GM12878 (cell line): ENCODE measurements around the gene SNX30. TPM values are rescaled to one million over a fixed set of nuclear protein-coding genes. Genes with fewer than 3 reads are reported as not detected.

ENCODE experiments used
- ATAC-seq: fragments of 200-7000 bp; cut with Tn5 transposase; 3 replicates; pipeline ENCODE4 v1.9.1; 2020; ENCODE audit warnings: mild to moderate bottlenecking, moderate library complexity
- BruUV-seq: library from RNA; stranded (reverse); fragments of 400-500 nt; replicated peaks from 2 replicates; lab custom pipeline; 2021; lab: Mats Ljungman, UMichigan
- CTCF ChIA-PET: fragments of 300-600 bp; sonication (Branson Sonifier 250); formaldehyde crosslinking; extraction: SDS; loops from one replicate; lab custom pipeline; 2021; ENCODE audit warnings: inconsistent platforms; lab: Yijun Ruan, JAX
- POLR2A ChIA-PET: fragments of 350-600 bp; formaldehyde crosslinking; extraction: SDS; loops from one replicate; lab custom pipeline; 2021; ENCODE audit warnings: inconsistent platforms; lab: Charles Lee
- RAD21 ChIA-PET: fragments of 300-600 bp; sonication (Branson Sonifier 250); formaldehyde crosslinking; loops from one replicate; lab custom pipeline; 2023; ENCODE audit warnings: antibody characterized with exemption; ENCODE audit not compliant: unreplicated experiment; lab: Charles Lee
- SMC1A ChIA-PET: fragments of 300-600 bp; sonication (Branson Sonifier 250); formaldehyde crosslinking; loops from one replicate; lab custom pipeline; 2023; ENCODE audit not compliant: unreplicated experiment, uncharacterized antibody; lab: Charles Lee
- DNase-seq: peaks from one replicate; pipeline ENCODE4 v3.0.0-alpha.2; 2011; ENCODE audit warnings: low read depth, low spot score
- FAIRE-seq: peaks from 3 replicates; lab custom pipeline; 2011; peaks lifted over from hg19 to GRCh38; lab: Jason Lieb, UNC
- H2AFZ ChIP-seq: 2 replicates; pipeline ENCODE4 v1.6.0; 2011; ENCODE audit warnings: low read depth, low read length, control low read depth; ENCODE audit not compliant: control insufficient read depth
- H3K27ac ChIP-seq: 2 replicates; pipeline ENCODE4 v1.5.1; 2011; ENCODE audit warnings: control low read depth; ENCODE audit not compliant: control insufficient read depth, insufficient read depth
- H3K27me3 ChIP-seq, 2 experiments: replicated peaks in 1 of 2; 2 replicates each; pipeline versions ENCODE4 v1.6.0 to v1.6.1; 2011; ENCODE audit warnings: low read length in 1 of 2; ENCODE audit not compliant: control insufficient read depth in 2 of 2, insufficient read depth in 2 of 2
- H3K36me3 ChIP-seq, 2 experiments: 2 replicates each; pipeline ENCODE4 v1.5.1; 2011; ENCODE audit warnings: low read length in 1 of 2; ENCODE audit not compliant: control insufficient read depth in 2 of 2, insufficient read depth in 2 of 2
- H3K4me1 ChIP-seq: 2 replicates; pipeline ENCODE4 v1.6.1; 2011; ENCODE audit warnings: mild to moderate bottlenecking, low read length, moderate library complexity, mixed read lengths; ENCODE audit not compliant: control insufficient read depth, insufficient read depth
- H3K4me2 ChIP-seq: 2 replicates; pipeline ENCODE4 v1.6.0; 2011; ENCODE audit warnings: control low read depth; ENCODE audit not compliant: control insufficient read depth, insufficient read depth
- H3K4me3 ChIP-seq: fragments of 200-600 bp; sonication (generic); 2 replicates; pipeline ENCODE4 v1.5.1; 2016
- H3K79me2 ChIP-seq: 2 replicates; pipeline ENCODE4 v1.6.0; 2011; ENCODE audit warnings: low read length; ENCODE audit not compliant: control insufficient read depth, insufficient read depth
- H3K9ac ChIP-seq: 2 replicates; pipeline ENCODE4 v1.8.0; 2011; ENCODE audit warnings: low read length, control low read depth, mixed read lengths; ENCODE audit not compliant: control insufficient read depth, insufficient read depth
- H3K9me3 ChIP-seq: replicated peaks from 3 replicates; pipeline ENCODE4 v1.5.1; 2011; ENCODE audit warnings: mild to moderate bottlenecking, low read length; ENCODE audit not compliant: control insufficient read depth, insufficient read depth
- H4K20me1 ChIP-seq: 2 replicates; pipeline ENCODE4 v1.6.0; 2011; ENCODE audit not compliant: control insufficient read depth, insufficient read depth
- BACH1 ChIP-seq: fragments of 450-650 bp; IDR thresholded peaks from 2 replicates; pipeline ENCODE4 v1.6.1; 2017; ENCODE audit warnings: mild to moderate bottlenecking, borderline replicate concordance
- CTCF ChIP-seq, 3 experiments: IDR thresholded peaks in 2 of 3; conservative IDR thresholded peaks in 1 of 3; 2 replicates each; pipeline ENCODE4 v1.5.1; 2011; ENCODE audit warnings: low read depth in 3 of 3, low read length in 3 of 3, mild to moderate bottlenecking in 3 of 3, control low read depth in 2 of 3, moderate library complexity in 2 of 3, inconsistent platforms in 1 of 3, mixed read lengths in 1 of 3; ENCODE audit not compliant: control insufficient read depth in 2 of 3, insufficient read depth in 1 of 3; ENCODE audit errors: extremely low read depth in 1 of 3
- ETV6 ChIP-seq, 2 experiments: fragments of 450-650 bp in 1 of 2; IDR thresholded peaks in 1 of 2; conservative IDR thresholded peaks in 1 of 2; 2 replicates each; pipeline ENCODE4 v1.6.1; 2014; ENCODE audit warnings: antibody characterized with exemption in 1 of 2, borderline replicate concordance in 1 of 2, low read depth in 1 of 2, mild to moderate bottlenecking in 1 of 2, moderate library complexity in 1 of 2
- HCFC1 ChIP-seq: fragments of 150-350 bp; IDR thresholded peaks from 2 replicates; pipeline ENCODE4 v1.6.1; 2014; ENCODE audit warnings: low read length
- HSF1 ChIP-seq: fragments of 150-350 bp; IDR thresholded peaks from 2 replicates; pipeline ENCODE4 v1.6.1; 2014; ENCODE audit warnings: mild to moderate bottlenecking, low read depth, low read length
- MAX ChIP-seq: IDR thresholded peaks from 2 replicates; pipeline ENCODE4 v1.6.1; 2012; ENCODE audit warnings: low read depth, low read length, improper control_type of control experiment
- NKRF ChIP-seq: fragments of 450-650 bp; conservative IDR thresholded peaks from 2 replicates; pipeline ENCODE4 v1.6.1; 2017; ENCODE audit warnings: mild to moderate bottlenecking, moderate library complexity
- NR2C2 ChIP-seq: IDR thresholded peaks from 2 replicates; pipeline ENCODE4 v1.6.1; 2011; ENCODE audit warnings: borderline replicate concordance, low read depth; ENCODE audit not compliant: control insufficient read depth, insufficient read length
- RAD21 ChIP-seq: IDR thresholded peaks from 2 replicates; pipeline ENCODE4 v1.6.1; 2011; ENCODE audit warnings: mild to moderate bottlenecking, low read depth, low read length, moderate library complexity; ENCODE audit not compliant: insufficient read depth
- SMC3 ChIP-seq: IDR thresholded peaks from 2 replicates; pipeline ENCODE4 v1.6.1; 2011; ENCODE audit warnings: low read length, improper control_type of control experiment, borderline replicate concordance
- TAF1 ChIP-seq: IDR thresholded peaks from 2 replicates; pipeline ENCODE4 v1.6.1; 2011; ENCODE audit warnings: mild to moderate bottlenecking, low read depth, low read length, borderline replicate concordance
- ZBTB40 ChIP-seq: fragments of 450-650 bp; IDR thresholded peaks from 2 replicates; pipeline ENCODE4 v1.6.1; 2016; ENCODE audit warnings: mild to moderate bottlenecking, moderate library complexity, borderline replicate concordance
- WGBS: methylation state at CpG from one replicate; pipeline ENCODE4 v1.1.6; 2016; ENCODE audit warnings: low lambda C conversion rate; ENCODE audit not compliant: insufficient replicate concordance, insufficient coverage; ENCODE audit errors: missing lambda C conversion rate; 5-methylcytosine and 5-hydroxymethylcytosine counted together
- in situ Hi-C: fragments of 300-500 bp; cut with MboI; formaldehyde crosslinking; loops from 9 replicates; pipeline ENCODE4 v1.14.3; 2018; ENCODE audit warnings: mixed read lengths
- intact Hi-C: fragments of 100-400 bp; cut with micrococcal nuclease; formaldehyde crosslinking; loops from one replicate; pipeline ENCODE4 v1.14.2; 2022; ENCODE audit not compliant: unreplicated experiment
- polyA plus RNA-seq, 11 experiments: library from polyadenylated mRNA; depleted of rRNA in 4 of 11; unstranded in 6 of 11; stranded (reverse) in 5 of 11; fragments of >200 nt; fragmentation: Nextera tagmentation in 4 of 11; fragmentation: Illumina TruSeq in 1 of 11; extraction: Ambion mirVana in 4 of 11; extraction: Trizol in 1 of 11; gene quantifications; 1 replicate in 1 of 11; 2 replicates in 10 of 11; pipeline versions ENCODE4 v1.2.1 to v1.2.3, GENCODE V29; 2011 to 2016; ENCODE audit warnings: inconsistent platforms in 2 of 11, missing spikeins in 2 of 11, low read depth in 1 of 11
- total RNA-seq, 4 experiments: library from RNA; depleted of rRNA in 3 of 4; stranded (reverse); fragments of >200 nt in 3 of 4; fragmentation: Illumina TruSeq in 1 of 4; extraction: Trizol in 1 of 4; gene quantifications; 2 replicates each; pipeline versions ENCODE4 v1.2.1 to v1.2.3, GENCODE V29; 2013 to 2021

SNX30 gene
- total and polyA plus RNA-seq, 10 of the 15 experiments (the other 5 are each of a cell fraction or from before 2014, with no cell fraction given) = 0.53 to 4.0 (median 1.5) TPM

- SMC1A ChIA-PET = no interaction called here
- Histone ChIP-seq H2AFZ (no peak overlapping the region), H3K4me3 (no peak overlapping the region), H3K27ac (no peak overlapping the region), H3K36me3 (no peaks in the 10 kb centered on the region), H3K4me1 (no peaks in the 10 kb centered on the region), H3K4me2 (no peak overlapping the region), H3K79me2 (no peaks in the 10 kb centered on the region), H3K27me3 (no peaks in the 10 kb centered on the region; a peak in 1 of 4 replicates), H3K9ac (no peak overlapping the region), H3K9me3 (no peaks in the 10 kb centered on the region; the same call in 2 of the 3 replicates), H4K20me1 (no peaks in the 10 kb centered on the region)
- no peak for ATAC-seq
- no TSS peak for BruUV-seq
- RAD21 ChIA-PET = no interaction called here
- TF ChIP-seq BACH1 = no peak
- no peak for TF ChIP-seq NR2C2
- no peak for TF ChIP-seq ZBTB40
- no peak for TF ChIP-seq HCFC1
- no peak for TF ChIP-seq HSF1
- TF ChIP-seq CTCF (IDR thresholded peaks at IDR 0.05 in 2 of 3, conservative IDR thresholded peaks at IDR 0.05 in 1 of 3; ENCODE audit: control insufficient read depth in 2 of 3, extremely low read depth in 1 of 3, insufficient read depth in 1 of 3, low read depth in 3 of 3, low read length in 3 of 3) = no peak
- TF ChIP-seq TAF1 = no peak
- no peak for TF ChIP-seq SMC3
- no peak for TF ChIP-seq MAX
- TF ChIP-seq ETV6 (conservative IDR thresholded peaks at IDR 0.05 in 1 of 2, IDR thresholded peaks at IDR 0.05 in 1 of 2; ENCODE audit: borderline replicate concordance in 1 of 2, low read depth in 1 of 2) = no peak
- TF ChIP-seq NKRF = no peak
- no peak for TF ChIP-seq RAD21
- FAIRE-seq = no peak
- 31% methylated on average over 3 of the region's 3 CpGs for WGBS
- CTCF ChIA-PET = interaction anchor here (4.7 kb wide), 1 partner anchor 10 kb away, joined by 16 read pairs; no protein-coding TSS in a partner anchor
- no peak for DNase-seq
- in situ Hi-C loops (no loop called here), intact Hi-C loops (no loop called here)
- POLR2A ChIA-PET = no interaction called here
These were observed 162.1 kb downstream of the SNX30 start for GRCh38 chr9:112912636-112913035.
